ENCODE measurements around the gene TACR1. TPM values are rescaled to one million over a fixed set of nuclear protein-coding genes. Genes with fewer than 3 reads are reported as not detected.

Gene TACR1
- total and polyA plus RNA-seq, 2 of the 8 experiments (the other 6 are each of a cell fraction or from before 2014, with no cell fraction given) = 0.09 to 0.37 TPM

DNA sequence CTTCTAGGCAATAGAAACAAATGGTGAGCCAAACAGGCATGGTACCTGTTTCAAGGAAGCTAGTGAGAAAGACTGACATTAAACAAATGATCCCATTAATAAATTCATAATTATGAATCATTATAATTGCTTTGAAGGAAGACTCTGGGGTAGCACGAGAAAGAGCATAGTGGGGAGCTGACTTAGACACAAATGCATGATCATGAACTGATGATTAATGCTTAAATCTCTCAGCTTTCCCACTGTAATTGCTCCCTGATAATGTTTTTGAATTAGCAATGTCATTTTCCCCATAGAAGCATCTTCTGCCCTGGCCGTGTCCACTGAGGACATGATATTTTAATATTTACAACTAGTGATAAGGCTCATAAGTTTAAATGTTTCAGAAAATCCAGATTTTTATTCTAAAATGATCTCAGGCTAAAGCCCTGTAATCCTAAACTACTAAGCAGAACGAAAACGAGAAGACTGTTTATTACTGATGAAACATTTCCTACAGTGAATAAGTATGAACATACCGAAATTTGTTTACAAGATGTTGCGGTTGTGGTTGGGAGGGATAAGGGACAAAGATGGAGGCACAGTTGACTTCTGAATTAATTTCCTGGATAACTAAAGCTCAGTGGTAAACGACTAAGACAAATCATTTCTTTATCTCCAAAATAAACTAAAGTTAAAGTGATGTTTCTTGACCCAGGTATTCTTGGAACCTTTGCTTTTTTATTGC, 47.3 kb upstream of the TACR1 start:
- H3K27ac ChIP-seq (ENCODE audit: low read depth, low read length) = no peak overlapping the region
- no peaks in the 10 kb centered on the region for H3K79me1 ChIP-seq (ENCODE audit: low read depth, low read length)
- no peak overlapping the region for H3K4ac ChIP-seq (replicated peaks; ENCODE audit: insufficient read length, low read depth, low read length)
- H3K9me3 ChIP-seq (ENCODE audit: insufficient read depth in 2 of 2, low read depth in 1 of 2, low read length in 1 of 2) = peaks cover 7 to 16% of the 10 kb centered on the region in 2 experiments; a peak in 3 of 4 replicates
- H4K91ac ChIP-seq (replicated peaks; ENCODE audit: insufficient read length, low read length) = no peak overlapping the region
- FAIRE-seq (no peak), DNase-seq (ENCODE audit: low read depth in 1 of 2, low spot score in 2 of 2) (no peak)
- no peaks in the 10 kb centered on the region for H4K20me1 ChIP-seq (replicated peaks in 1 of 2; ENCODE audit: control insufficient read depth in 1 of 2, insufficient read depth in 2 of 2, low read length in 2 of 2)
- no peak overlapping the region for H2AFZ ChIP-seq (ENCODE audit: low read length)
- no peak overlapping the region for H2BK120ac ChIP-seq (replicated peaks; ENCODE audit: low read depth, low read length)
- H2BK15ac ChIP-seq (ENCODE audit: low read length) = no peak overlapping the region
- TF ChIP-seq CEBPB (IDR thresholded peaks at IDR 0.05; ENCODE audit: low read depth, low read length) (no peak), JUN (IDR thresholded peaks at IDR 0.05; ENCODE audit: low read depth, low read length) (no peak), SIRT6 (IDR thresholded peaks at IDR 0.05; ENCODE audit: low read length) (no peak), RXRA (IDR thresholded peaks at IDR 0.05; ENCODE audit: insufficient read depth, low read depth, low read length) (no peak), GABPA (IDR thresholded peaks at IDR 0.05; ENCODE audit: borderline replicate concordance, insufficient read depth, low read length) (no peak), KDM1A (IDR thresholded peaks at IDR 0.05; ENCODE audit: borderline replicate concordance, low read length) (no peak), RBBP5 (IDR thresholded peaks at IDR 0.05; ENCODE audit: borderline replicate concordance, low read depth, low read length) (no peak), BCL11A (IDR thresholded peaks at IDR 0.05; ENCODE audit: low read depth in 2 of 2, low read length in 2 of 2) (no peak), CBX8 (IDR thresholded peaks at IDR 0.05; ENCODE audit: borderline replicate concordance, low read depth, low read length) (no peak)
- TF ChIP-seq, protein P1, sequence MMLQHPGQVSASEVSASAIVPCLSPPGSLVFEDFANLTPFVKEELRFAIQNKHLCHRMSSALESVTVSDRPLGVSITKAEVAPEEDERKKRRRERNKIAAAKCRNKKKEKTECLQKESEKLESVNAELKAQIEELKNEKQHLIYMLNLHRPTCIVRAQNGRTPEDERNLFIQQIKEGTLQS (IDR thresholded peaks at IDR 0.05; ENCODE audit: insufficient read depth, low read depth, low read length) = no peak
- H3K4me3 ChIP-seq (ENCODE audit: extremely low read depth in 1 of 4, insufficient read depth in 2 of 4, low read depth in 3 of 4, low read length in 4 of 4) = no peak overlapping the region
- no peak overlapping the region for H3K18ac ChIP-seq (ENCODE audit: extremely low read depth, low read length)
- 93% methylated on average over 7 of the region's 7 CpGs; no CpG with 5 or more reads in 1 of the 2 experiments for WGBS, 2 experiments (ENCODE audit: extremely low coverage in 1 of 2, insufficient coverage in 1 of 2, insufficient read length in 1 of 2, insufficient replicate concordance in 2 of 2, low coverage in 1 of 2, low lambda C conversion rate in 2 of 2, missing lambda C conversion rate in 1 of 2)
- H2AK5ac ChIP-seq (ENCODE audit: low read depth, low read length) = no peak overlapping the region
- H3K27me3 ChIP-seq (replicated peaks in 1 of 4; ENCODE audit: control insufficient read depth in 3 of 4, extremely low read depth in 1 of 4, insufficient read depth in 3 of 4, low read length in 3 of 4) = no peaks in the 10 kb centered on the region
- H3K9ac ChIP-seq (replicated peaks in 1 of 4; ENCODE audit: extremely low read depth in 1 of 4, low read depth in 3 of 4, low read length in 3 of 4) = no peak overlapping the region
- H3K36me3 ChIP-seq (ENCODE audit: control insufficient read depth in 2 of 4, insufficient read depth in 4 of 4, low read length in 3 of 4) = no peaks in the 10 kb centered on the region; a peak in 1 of 8 replicates
- no peak overlapping the region for H3K14ac ChIP-seq (ENCODE audit: insufficient read length)
- ChIA-PET POLR2A (ENCODE audit: partially characterized antibody) (no interaction called here), CTCF (ENCODE audit: partially characterized antibody) (interaction anchor here (1.0 to 2.4 kb wide), 5 partner anchors 13 to 327 kb away, joined by 3 to 8 read pairs (median 3); no protein-coding TSS in a partner anchor)
- H2BK5ac ChIP-seq (ENCODE audit: low read depth, low read length) = no peak overlapping the region
- no peak overlapping the region for H2BK12ac ChIP-seq (ENCODE audit: low read depth, low read length)
- H3K4me2 ChIP-seq (ENCODE audit: insufficient read depth in 1 of 2, low read depth in 2 of 2, low read length in 2 of 2) = no peak overlapping the region
- H3K23me2 ChIP-seq (ENCODE audit: low read depth, low read length) = no peaks in the 10 kb centered on the region
- no peak overlapping the region for H2BK20ac ChIP-seq (ENCODE audit: low read length)
- no peak overlapping the region for H4K5ac ChIP-seq (ENCODE audit: insufficient read length, low read depth, low read length)
- H3K4me1 ChIP-seq (replicated peaks in 1 of 4; ENCODE audit: control insufficient read depth in 3 of 4, insufficient read depth in 4 of 4, low read length in 3 of 4) = no peaks in the 10 kb centered on the region
- no peaks in the 10 kb centered on the region for H3K79me2 ChIP-seq (ENCODE audit: control insufficient read depth in 1 of 2, insufficient read depth in 2 of 2, low read length in 2 of 2)
- H3K56ac ChIP-seq (replicated peaks; ENCODE audit: insufficient read length, low read depth, low read length) = no peak overlapping the region
- H4K8ac ChIP-seq (ENCODE audit: extremely low read depth, insufficient read depth, low read length) = no peak overlapping the region
- H3K23ac ChIP-seq (ENCODE audit: insufficient read length) = no peak overlapping the region

Measured in H1 (cell line).